Muscle of leg (tissue), 11 donors: ENCODE measurements around the gene TREM2. TPM values are rescaled to one million over a fixed set of nuclear protein-coding genes. Genes with fewer than 3 reads are reported as not detected.
"Not testable (repeated sequence)": the region's sequence is repeated elsewhere in the genome, so short reads cannot be mapped to it uniquely, and the experiment has no call there.

Experiments
- DNase-seq: peaks from one replicate; pipeline ENCODE4 v3.0.0; 2013
- H3K27ac ChIP-seq: one replicate; pipeline ENCODE4 v1.5.1; 2013; ENCODE audit warnings: mild to moderate bottlenecking, low read length, control low read depth
- H3K27me3 ChIP-seq: one replicate; pipeline ENCODE4 v1.6.1; 2013; ENCODE audit warnings: low read length; ENCODE audit not compliant: control insufficient read depth, insufficient read depth
- H3K36me3 ChIP-seq: one replicate; pipeline ENCODE4 v1.6.1; 2013; ENCODE audit warnings: low read length; ENCODE audit not compliant: control insufficient read depth, insufficient read depth
- H3K4me1 ChIP-seq: one replicate; pipeline ENCODE4 v1.6.1; 2013; ENCODE audit warnings: low read length; ENCODE audit not compliant: control insufficient read depth, insufficient read depth
- H3K4me3 ChIP-seq: one replicate; pipeline ENCODE4 v1.5.1; 2013; ENCODE audit warnings: low read length, control low read depth
- H3K9me3 ChIP-seq: replicated peaks from 2 replicates; pipeline ENCODE4 v1.6.1; 2013; ENCODE audit warnings: low read depth, low read length; ENCODE audit not compliant: control insufficient read depth
- WGBS: methylation state at CpG from one replicate; pipeline ENCODE4 v1.1.5; 2013; ENCODE audit warnings: missing lambda C conversion rate; ENCODE audit not compliant: insufficient coverage; 5-methylcytosine and 5-hydroxymethylcytosine counted together
- polyA plus RNA-seq, 8 donors: library from polyadenylated mRNA; unstranded; fragments of 120-200 nt; gene quantifications; one replicate each; pipeline versions ENCODE4 v1.2.1 to v1.2.3, GENCODE V29; 2013; ENCODE audit warnings: inconsistent platforms in 1 of 8, low replicate concordance in 1 of 8; ENCODE audit not compliant: insufficient read length in 8 of 8, insufficient read depth in 1 of 8
- total RNA-seq: library from RNA; stranded (reverse); fragments of 120-200 nt; gene quantifications from one replicate; pipeline ENCODE4 v1.2.4, GENCODE V29; 2013

The TREM2 gene
- total and polyA plus RNA-seq, 9 donors, result 0.15 to 3.6 (median 0.71) TPM

DNA sequence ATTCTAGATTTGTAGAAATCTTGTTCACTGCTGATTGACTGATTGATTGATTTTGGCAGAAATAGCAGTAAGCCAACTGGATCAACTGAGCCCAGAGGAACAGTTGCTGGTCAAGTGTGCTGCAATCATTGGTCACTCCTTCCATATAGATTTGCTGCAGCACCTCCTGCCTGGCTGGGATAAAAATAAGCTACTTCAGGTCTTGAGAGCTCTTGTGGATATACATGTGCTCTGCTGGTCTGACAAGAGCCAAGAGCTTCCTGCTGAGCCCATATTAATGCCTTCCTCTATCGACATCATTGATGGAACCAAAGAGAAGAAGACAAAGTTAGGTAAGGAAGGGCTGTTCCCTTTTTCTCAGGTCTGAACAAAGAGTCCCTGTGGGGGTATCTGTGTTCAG is 40.0 kb downstream of the TREM2 start:
- Histone ChIP-seq H3K9me3 (no peaks in the 10 kb centered on the region), H3K27me3 (no peaks in the 10 kb centered on the region), H3K27ac (no peak overlapping the region), H3K36me3 (peaks cover 3% of the 10 kb centered on the region), H3K4me1 (no peaks in the 10 kb centered on the region), H3K4me3 (no peak overlapping the region)
- DNase-seq, result no peak
- WGBS, result no CpG with 5 or more reads among the region's 1 CpG

DNA sequence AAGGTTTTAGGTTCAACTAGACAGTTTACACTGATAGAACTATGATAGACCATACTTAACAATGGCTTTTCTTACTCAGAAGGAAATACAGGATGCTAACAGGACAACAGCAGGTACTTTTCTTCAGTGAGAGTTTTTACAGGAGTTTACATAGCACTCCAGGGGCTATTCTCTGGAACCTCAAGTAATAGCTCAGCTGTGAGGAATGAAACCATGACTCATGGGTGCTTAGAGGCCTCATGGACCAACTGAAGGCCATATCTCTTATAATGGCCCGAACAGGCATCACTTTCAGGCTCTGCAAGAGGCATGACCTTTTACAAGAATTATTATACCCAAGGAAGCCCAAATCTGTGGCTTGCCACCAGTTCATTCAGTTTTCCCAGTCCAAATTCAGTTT is 40.5 kb downstream of the TREM2 start:
- no CpG with 5 or more reads among the region's 1 CpG for WGBS
- Histone ChIP-seq H3K9me3 (no peaks in the 10 kb centered on the region), H3K27ac (no peak overlapping the region), H3K27me3 (no peaks in the 10 kb centered on the region), H3K4me1 (no peaks in the 10 kb centered on the region), H3K36me3 (peaks cover 3% of the 10 kb centered on the region), H3K4me3 (no peak overlapping the region)
- DNase-seq, result no peak

DNA sequence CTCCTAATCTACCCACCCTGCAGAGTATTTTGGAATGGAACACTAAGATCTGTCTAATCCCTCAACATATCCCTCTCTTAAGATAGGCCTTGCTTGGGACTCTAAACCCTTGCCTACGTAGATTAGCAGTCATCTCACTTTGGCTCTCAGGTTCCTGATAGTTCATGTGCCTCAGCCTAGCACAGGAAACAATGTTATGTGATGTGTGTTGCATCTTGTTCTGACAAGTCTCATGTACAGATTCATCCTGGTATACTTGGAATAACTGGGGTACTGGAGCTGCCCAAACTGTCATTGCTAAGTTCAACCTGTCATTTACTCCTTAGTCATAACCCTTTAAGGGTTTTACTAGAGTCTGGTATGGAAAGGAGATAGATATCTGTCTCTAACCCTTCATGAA is 42.9 kb downstream of the TREM2 start:
- Histone ChIP-seq H3K36me3 (peaks cover 3% of the 10 kb centered on the region), H3K4me3 (no peak overlapping the region), H3K27me3 (no peaks in the 10 kb centered on the region), H3K4me1 (no peaks in the 10 kb centered on the region), H3K9me3 (no peaks in the 10 kb centered on the region), H3K27ac (no peak overlapping the region)
- DNase-seq, result no peak
- no CpG with 5 or more reads among the region's 1 CpG for WGBS

DNA sequence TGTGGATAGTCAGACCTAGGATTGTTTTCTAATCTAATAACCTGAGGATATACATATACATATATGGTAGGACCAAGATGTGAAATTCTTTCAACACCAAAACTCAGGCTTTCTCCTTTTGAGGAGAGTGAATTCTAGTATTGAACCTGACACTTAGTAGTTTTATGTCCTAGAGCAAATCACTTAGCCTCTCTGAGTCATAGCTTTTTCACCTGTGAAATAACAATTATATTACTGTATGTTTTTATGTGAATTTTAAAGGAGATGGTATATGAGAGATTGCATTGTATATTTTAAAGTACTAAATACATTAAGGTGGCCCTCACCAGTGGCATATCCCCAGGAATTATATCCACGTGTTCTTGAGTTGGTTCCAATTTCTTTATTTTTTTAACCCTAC is 43.4 kb downstream of the TREM2 start:
- no peak overlapping the region for H3K4me3 ChIP-seq
- no peak overlapping the region for H3K27ac ChIP-seq
- no peak for DNase-seq
- no peaks in the 10 kb centered on the region for H3K9me3 ChIP-seq
- no peaks in the 10 kb centered on the region for H3K4me1 ChIP-seq
- no peaks in the 10 kb centered on the region for H3K27me3 ChIP-seq
- no CpG with 5 or more reads among the region's 1 CpG for WGBS
- peaks cover 3% of the 10 kb centered on the region for H3K36me3 ChIP-seq

DNA sequence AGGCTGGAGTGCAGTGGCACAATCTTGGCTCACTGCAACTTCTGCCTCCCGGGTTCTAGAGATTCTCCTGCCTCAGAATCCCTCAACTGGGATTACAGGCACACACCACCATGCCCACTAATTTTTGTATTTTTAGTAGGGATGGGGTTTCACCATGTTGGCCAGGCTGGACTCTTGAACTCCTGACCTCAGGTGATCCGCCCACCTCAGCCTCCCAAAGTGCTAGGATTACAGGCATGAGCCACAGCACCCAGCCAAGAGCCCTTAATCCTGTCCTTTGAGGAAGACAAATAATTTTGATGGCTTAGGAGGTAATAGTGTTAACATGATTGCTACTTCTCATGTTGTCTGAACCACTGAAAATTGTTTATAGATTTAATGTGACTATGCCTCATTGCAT is 47.9 kb downstream of the TREM2 start:
- H3K4me3 ChIP-seq, H3K36me3 ChIP-seq, H3K27ac ChIP-seq, H3K4me1 ChIP-seq, DNase-seq, H3K9me3 ChIP-seq, H3K27me3 ChIP-seq: not testable (repeated sequence)
- no CpG with 5 or more reads among the region's 2 CpGs for WGBS

DNA sequence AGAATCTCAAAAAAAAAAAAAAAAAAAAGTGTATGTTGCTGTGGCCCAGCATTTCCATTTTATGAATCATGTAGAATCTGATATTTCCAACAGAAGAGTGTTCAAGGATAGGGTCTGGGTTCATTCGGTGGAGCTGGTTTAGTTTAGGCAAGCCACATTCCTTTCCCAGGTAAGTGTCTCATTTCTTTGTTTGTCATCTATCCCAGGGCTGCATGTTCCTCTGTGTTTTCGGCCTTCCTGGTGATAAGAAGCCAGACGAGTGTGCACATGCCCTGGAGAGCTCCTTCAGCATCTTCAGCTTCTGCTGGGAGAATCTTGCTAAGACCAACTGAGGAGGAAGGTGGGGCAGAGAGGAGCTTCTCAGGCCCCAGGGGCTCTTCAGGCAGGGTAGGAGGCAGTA is 51.9 kb downstream of the TREM2 start:
- WGBS, result 80% methylated on average over 3 of the region's 3 CpGs
- no peak overlapping the region for H3K27ac ChIP-seq
- no peaks in the 10 kb centered on the region for H3K27me3 ChIP-seq
- no peak overlapping the region for H3K4me3 ChIP-seq
- no peaks in the 10 kb centered on the region for H3K36me3 ChIP-seq
- DNase-seq, result no peak
- no peaks in the 10 kb centered on the region for H3K4me1 ChIP-seq
- H3K9me3 ChIP-seq, result no peaks in the 10 kb centered on the region

Other genes with a start within 250 kb of the TREM2 start
- gene UNC5CL, start 123.9 kb downstream of the TREM2 start, total RNA-seq, result 3.0 TPM
- 1 to 10 TPM; 2.2 to 9.8 (median 4.1) TPM for gene UNC5CL, start 123.9 kb downstream of the TREM2 start, polyA plus RNA-seq
- gene TSPO2, start 120.6 kb downstream of the TREM2 start, total RNA-seq, result 0.22 TPM
- gene TSPO2, start 120.6 kb downstream of the TREM2 start, polyA plus RNA-seq, result 1 to 10 TPM in 2 of 8 donors, under 1 TPM in 6; 0.41 to 1.8 (median 0.89) TPM
- gene APOBEC2, start 109.9 kb downstream of the TREM2 start, total RNA-seq, result 509 TPM
- gene APOBEC2, start 109.9 kb downstream of the TREM2 start, polyA plus RNA-seq, result 100 to 1,000 TPM; 281 to 891 (median 471) TPM
- gene OARD1, start 90.8 kb downstream of the TREM2 start, total RNA-seq, result 12.9 TPM
- 10 to 100 TPM; 15.0 to 20.7 (median 19.3) TPM for gene OARD1, start 90.8 kb downstream of the TREM2 start, polyA plus RNA-seq
- 14.4 TPM for gene NFYA, start 90.1 kb downstream of the TREM2 start, total RNA-seq
- 10 to 100 TPM; 21.2 to 35.2 (median 27.3) TPM for gene NFYA, start 90.1 kb downstream of the TREM2 start, polyA plus RNA-seq
- gene TREML1, start 8.8 kb downstream of the TREM2 start, total RNA-seq, result 0.18 TPM
- under 1 TPM in 7 of 8 donors, not detected in 1; 0.10 to 0.49 (median 0.16) TPM for gene TREML1, start 8.8 kb downstream of the TREM2 start, polyA plus RNA-seq
- gene TREML2, start 38.0 kb upstream of the TREM2 start, total RNA-seq, result 0.09 TPM
- under 1 TPM; 0.05 to 0.16 (median 0.11) TPM for gene TREML2, start 38.0 kb upstream of the TREM2 start, polyA plus RNA-seq
- not detected for gene TREML4, start 65.2 kb upstream of the TREM2 start, total RNA-seq
- not detected for gene TREML4, start 65.2 kb upstream of the TREM2 start, polyA plus RNA-seq
- 0.35 TPM for gene TREM1, start 123.6 kb upstream of the TREM2 start, total RNA-seq
- 1 to 10 TPM in 1 of 8 donors, under 1 TPM in 5, not detected in 2; 0.06 to 1.6 (median 0.21) TPM for gene TREM1, start 123.6 kb upstream of the TREM2 start, polyA plus RNA-seq
- gene NCR2, start 172.5 kb upstream of the TREM2 start, total RNA-seq, result not detected
- gene NCR2, start 172.5 kb upstream of the TREM2 start, polyA plus RNA-seq, result not detected